ENCODE measurements around the gene FLNB. TPM values are rescaled to one million over a fixed set of nuclear protein-coding genes. Genes with fewer than 3 reads are reported as not detected.

Gene FLNB
- total RNA-seq, 2 donors from 2014 or later = 96.9 to 139 TPM

- Histone ChIP-seq H3K36me3 (no peaks in the 10 kb centered on the region), H3K27me3 (replicated peaks; ENCODE audit: insufficient read depth) (no peaks in the 10 kb centered on the region), H3K27ac (no peak overlapping the region), H3K9me3 (no peaks in the 10 kb centered on the region), H3K4me3 (no peak overlapping the region), H3K4me1 (ENCODE audit: control insufficient read depth in 1 of 2, low read depth in 2 of 2) (no peaks in the 10 kb centered on the region)
- TF ChIP-seq CTCF (IDR thresholded peaks at IDR 0.05) = no peak
- no peak for ATAC-seq (ENCODE audit: insufficient number of reproducible peaks, low FRiP score, low read depth)
- DNase-seq (ENCODE audit: low spot score) = no peak
Measured at GRCh38 chr3:58192069-58192468, 183.8 kb downstream of the FLNB start.

DNA sequence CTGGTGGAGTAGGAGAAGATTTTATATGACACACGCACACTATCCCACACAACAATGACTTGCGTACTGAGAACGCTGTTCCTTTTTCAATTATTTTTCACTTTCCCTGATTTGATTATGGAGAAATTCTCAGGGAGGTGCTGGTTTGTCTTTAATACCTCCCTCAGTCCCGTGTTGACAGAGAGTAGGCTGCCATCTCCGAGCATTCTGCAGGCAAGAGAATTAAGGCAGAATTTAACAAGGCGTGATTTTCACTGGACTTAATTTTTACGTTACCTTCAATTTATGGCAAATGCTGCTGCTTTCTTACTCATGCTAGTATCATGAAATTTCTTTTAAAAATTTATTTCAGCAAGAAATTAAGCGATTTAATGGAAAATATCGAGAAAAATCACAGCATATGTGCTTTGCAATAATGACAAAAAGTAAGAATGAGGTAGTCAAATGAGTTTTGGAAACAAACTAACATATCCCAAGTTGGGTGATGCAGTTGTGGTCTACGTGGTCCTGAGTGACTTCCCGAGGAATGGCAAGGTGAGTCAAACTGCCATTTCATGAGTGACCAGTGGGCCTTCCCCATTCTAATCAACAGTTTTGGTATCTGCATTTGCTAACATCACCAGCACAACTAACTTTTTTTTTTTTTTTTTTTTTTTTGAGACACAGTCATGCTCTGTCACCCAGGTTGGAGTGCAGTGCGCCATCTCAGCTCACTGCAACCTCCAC is 185.6 kb downstream of the FLNB start:
- no peaks in the 10 kb centered on the region for H3K9me3 ChIP-seq
- no peak overlapping the region for H3K4me3 ChIP-seq
- ATAC-seq (ENCODE audit: insufficient number of reproducible peaks, low FRiP score, low read depth) (no peak), DNase-seq (ENCODE audit: low spot score) (no peak)
- H3K27me3 ChIP-seq (replicated peaks; ENCODE audit: insufficient read depth) = no peaks in the 10 kb centered on the region
- no peaks in the 10 kb centered on the region for H3K36me3 ChIP-seq
- no peak for TF ChIP-seq CTCF (IDR thresholded peaks at IDR 0.05)
- H3K27ac ChIP-seq = no peak overlapping the region
- H3K4me1 ChIP-seq (ENCODE audit: control insufficient read depth in 1 of 2, low read depth in 2 of 2) = peaks cover 8 to 12% of the 10 kb centered on the region in 2 donors

GRCh38 chr3:58197588-58197987 is 189.4 kb downstream of the FLNB start:
- no peaks in the 10 kb centered on the region for H3K36me3 ChIP-seq
- no peak for TF ChIP-seq CTCF (IDR thresholded peaks at IDR 0.05)
- DNase-seq (ENCODE audit: low spot score) (no peak), ATAC-seq (ENCODE audit: insufficient number of reproducible peaks, low FRiP score, low read depth) (no peak)
- no peak overlapping the region for H3K4me3 ChIP-seq
- H3K27ac ChIP-seq = no peak overlapping the region
- peaks cover 16 to 22% of the 10 kb centered on the region in 2 donors for H3K4me1 ChIP-seq (ENCODE audit: control insufficient read depth in 1 of 2, low read depth in 2 of 2)
- H3K9me3 ChIP-seq = no peaks in the 10 kb centered on the region
- no peaks in the 10 kb centered on the region for H3K27me3 ChIP-seq (replicated peaks; ENCODE audit: insufficient read depth)

GRCh38 chr3:58198362-58198761 is 190.1 kb downstream of the FLNB start:
- no peaks in the 10 kb centered on the region for H3K9me3 ChIP-seq
- peaks cover 16 to 22% of the 10 kb centered on the region in 2 donors for H3K4me1 ChIP-seq (ENCODE audit: control insufficient read depth in 1 of 2, low read depth in 2 of 2)
- no peak overlapping the region for H3K27ac ChIP-seq
- TF ChIP-seq CTCF (IDR thresholded peaks at IDR 0.05) = no peak
- no peak for ATAC-seq (ENCODE audit: insufficient number of reproducible peaks, low FRiP score, low read depth)
- no peak for DNase-seq (ENCODE audit: low spot score)
- no peaks in the 10 kb centered on the region for H3K27me3 ChIP-seq (replicated peaks; ENCODE audit: insufficient read depth)
- H3K36me3 ChIP-seq = no peaks in the 10 kb centered on the region
- H3K4me3 ChIP-seq = no peak overlapping the region

- Histone ChIP-seq H3K4me1 (ENCODE audit: control insufficient read depth in 1 of 2, low read depth in 2 of 2) (peaks cover 16 to 22% of the 10 kb centered on the region in 2 donors), H3K4me3 (no peak overlapping the region), H3K9me3 (no peaks in the 10 kb centered on the region), H3K36me3 (no peaks in the 10 kb centered on the region), H3K27ac (no peak overlapping the region), H3K27me3 (replicated peaks; ENCODE audit: insufficient read depth) (no peaks in the 10 kb centered on the region)
- ATAC-seq (ENCODE audit: insufficient number of reproducible peaks, low FRiP score, low read depth) (no peak), DNase-seq (ENCODE audit: low spot score) (no peak)
- no peak for TF ChIP-seq CTCF (IDR thresholded peaks at IDR 0.05)
Measured at GRCh38 chr3:58198804-58199203, 190.6 kb downstream of the FLNB start.

Measured in thoracic aorta (tissue), 2 donors.